Prostate gland (tissue), 2 donors: ENCODE results near the gene UVRAG. TPM values are rescaled to one million over a fixed set of nuclear protein-coding genes. Genes with fewer than 3 reads are reported as not detected.

Experiments used
- DNase-seq: peaks from one replicate; pipeline ENCODE4 v3.0.0-alpha.2; 2019; ENCODE audit warnings: low spot score
- H3K27ac ChIP-seq, 2 donors: fragments of 200-600 bp; sonication (generic); 2 replicates each; pipeline ENCODE4 v1.5.1; 2017 to 2019
- H3K27me3 ChIP-seq: fragments of 200-600 bp; sonication (generic); replicated peaks from 2 replicates; pipeline ENCODE4 v1.5.1; 2019; ENCODE audit not compliant: insufficient read depth
- H3K36me3 ChIP-seq, 2 donors: fragments of 200-600 bp; sonication (generic); 1 replicate in 1 of 2; 2 replicates in 1 of 2; pipeline versions ENCODE4 v1.5.1 to v1.8.1; 2017 to 2019
- H3K4me1 ChIP-seq: fragments of 200-600 bp; sonication (generic); replicated peaks from 2 replicates; pipeline ENCODE4 v1.5.1; 2019
- H3K4me3 ChIP-seq, 2 donors: fragments of 200-600 bp; sonication (generic); 2 replicates each; pipeline ENCODE4 v1.5.1; 2017 to 2019
- H3K9me3 ChIP-seq: fragments of 200-600 bp; sonication (generic); 2 replicates; pipeline ENCODE4 v1.5.1; 2017
- POLR2A ChIP-seq: fragments of 450-650 bp; IDR thresholded peaks from one replicate; pipeline ENCODE4 v1.6.1; 2016; ENCODE audit warnings: antibody characterized with exemption, mild to moderate bottlenecking
- POLR2AphosphoS5 ChIP-seq: sonication (generic); formaldehyde crosslinking; IDR thresholded peaks from one replicate; pipeline ENCODE4 v1.6.1; 2017; ENCODE audit warnings: antibody characterized with exemption
- WGBS: methylation state at CpG from one replicate; pipeline ENCODE4 v1.1.5; 2018; 5-methylcytosine and 5-hydroxymethylcytosine counted together
- intact Hi-C: fragments of 100-400 bp; cut with DNase I; formaldehyde crosslinking; loops from one replicate; pipeline ENCODE4 v1.14.2; 2022
- total RNA-seq, 2 donors: library from RNA; depleted of rRNA; stranded (reverse); fragments of >200 nt; gene quantifications; one replicate each; pipeline ENCODE4 v1.1.0, GENCODE V29; 2016
- TF ChIP-seq, protein P1 (sequence below), 4 experiments: fragments of 200-600 bp in 2 of 4; fragments of 450-650 bp in 2 of 4; sonication (generic) in 2 of 4; IDR thresholded peaks; 1 replicate in 3 of 4; 2 replicates in 1 of 4; pipeline ENCODE4 v1.5.1; 2016 to 2019; ENCODE audit warnings: antibody characterized with exemption in 4 of 4, mild to moderate bottlenecking in 2 of 4, moderate library complexity in 2 of 4

Gene UVRAG
- total RNA-seq, 2 donors from 2014 or later: 13.9 to 25.2 TPM

DNA sequence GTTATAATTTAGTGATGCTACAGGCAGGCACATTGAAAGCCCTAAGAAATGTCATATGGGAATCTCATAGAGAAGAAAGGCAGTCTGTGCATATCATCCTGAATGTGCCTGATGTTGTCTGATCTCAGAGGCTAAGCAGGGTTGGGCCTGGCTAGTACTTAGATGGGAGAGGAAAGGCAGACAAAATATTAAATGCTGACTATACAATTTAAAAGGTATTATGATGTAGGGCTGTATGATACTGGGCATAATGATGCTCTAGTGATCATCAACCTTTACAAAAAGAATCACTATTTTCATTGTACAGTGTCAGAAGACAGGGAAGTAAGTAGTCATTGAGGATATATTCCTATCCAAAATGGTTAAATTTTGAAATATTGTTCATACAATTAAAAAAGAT lies 119.8 kb downstream of the UVRAG start:
- Histone ChIP-seq H3K36me3 (no peaks in the 10 kb centered on the region), H3K4me1 (no peaks in the 10 kb centered on the region), H3K4me3 (no peak overlapping the region), H3K27me3 (no peaks in the 10 kb centered on the region), H3K27ac (no peak overlapping the region), H3K9me3 (no peaks in the 10 kb centered on the region)
- no peak for DNase-seq
- TF ChIP-seq, protein P1, sequence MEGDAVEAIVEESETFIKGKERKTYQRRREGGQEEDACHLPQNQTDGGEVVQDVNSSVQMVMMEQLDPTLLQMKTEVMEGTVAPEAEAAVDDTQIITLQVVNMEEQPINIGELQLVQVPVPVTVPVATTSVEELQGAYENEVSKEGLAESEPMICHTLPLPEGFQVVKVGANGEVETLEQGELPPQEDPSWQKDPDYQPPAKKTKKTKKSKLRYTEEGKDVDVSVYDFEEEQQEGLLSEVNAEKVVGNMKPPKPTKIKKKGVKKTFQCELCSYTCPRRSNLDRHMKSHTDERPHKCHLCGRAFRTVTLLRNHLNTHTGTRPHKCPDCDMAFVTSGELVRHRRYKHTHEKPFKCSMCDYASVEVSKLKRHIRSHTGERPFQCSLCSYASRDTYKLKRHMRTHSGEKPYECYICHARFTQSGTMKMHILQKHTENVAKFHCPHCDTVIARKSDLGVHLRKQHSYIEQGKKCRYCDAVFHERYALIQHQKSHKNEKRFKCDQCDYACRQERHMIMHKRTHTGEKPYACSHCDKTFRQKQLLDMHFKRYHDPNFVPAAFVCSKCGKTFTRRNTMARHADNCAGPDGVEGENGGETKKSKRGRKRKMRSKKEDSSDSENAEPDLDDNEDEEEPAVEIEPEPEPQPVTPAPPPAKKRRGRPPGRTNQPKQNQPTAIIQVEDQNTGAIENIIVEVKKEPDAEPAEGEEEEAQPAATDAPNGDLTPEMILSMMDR (IDR thresholded peaks at IDR 0.05): no peak
- TF ChIP-seq POLR2AphosphoS5 (no peak), POLR2A (no peak)
- intact Hi-C loops: no loop called here

DNA sequence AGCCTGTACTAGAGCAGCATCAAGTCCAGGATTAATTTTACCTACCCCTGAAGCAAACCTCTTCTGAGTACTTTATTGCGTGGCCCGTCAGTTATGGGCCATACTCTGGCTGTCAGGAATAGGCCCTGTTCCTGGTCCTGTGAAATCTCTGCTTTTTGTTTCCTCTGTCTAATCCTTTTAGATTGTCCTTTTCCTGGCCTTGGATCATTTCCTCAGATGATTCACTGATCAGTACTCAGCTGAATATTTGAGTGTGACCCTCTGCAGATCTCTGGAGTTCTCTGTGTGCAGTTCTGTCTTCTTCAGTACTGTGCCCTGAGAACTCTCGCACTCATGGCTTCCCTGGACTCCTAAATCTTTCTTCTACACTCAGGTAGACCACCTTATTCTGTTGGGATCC lies 123.5 kb downstream of the UVRAG start:
- Histone ChIP-seq H3K36me3 (no peaks in the 10 kb centered on the region), H3K4me1 (no peaks in the 10 kb centered on the region), H3K27me3 (no peaks in the 10 kb centered on the region), H3K4me3 (no peak overlapping the region), H3K27ac (no peak overlapping the region), H3K9me3 (no peaks in the 10 kb centered on the region)
- WGBS: 75% methylated on average over 3 of the region's 3 CpGs
- no peak for DNase-seq
- no peak for TF ChIP-seq POLR2A
- TF ChIP-seq, protein P1 (IDR thresholded peaks at IDR 0.05): no peak
- TF ChIP-seq POLR2AphosphoS5: no peak
- intact Hi-C loops: no loop called here

DNA sequence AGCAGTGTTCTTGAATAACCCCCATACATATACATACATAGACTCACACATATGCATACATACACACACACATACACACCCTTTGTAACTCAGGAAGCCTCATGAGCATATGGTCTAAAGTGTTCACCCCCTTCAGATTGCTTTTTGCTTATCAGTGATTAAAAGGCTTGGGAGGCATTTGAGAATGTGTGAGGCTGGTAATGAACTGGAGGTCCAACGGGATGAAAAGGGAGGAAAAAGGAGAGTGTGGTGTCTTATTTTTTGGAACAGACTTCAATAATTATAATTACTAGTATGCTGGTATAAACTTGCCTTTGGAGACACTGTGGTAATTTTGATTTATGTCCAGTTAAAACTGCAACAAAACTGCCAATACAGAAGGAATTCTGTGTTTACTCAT lies 124.5 kb downstream of the UVRAG start:
- no peaks in the 10 kb centered on the region for H3K27me3 ChIP-seq
- H3K27ac ChIP-seq: no peak overlapping the region
- DNase-seq: no peak
- no peaks in the 10 kb centered on the region for H3K4me1 ChIP-seq
- no peaks in the 10 kb centered on the region for H3K36me3 ChIP-seq
- 30% methylated on average over 1 of the region's 1 CpG for WGBS
- TF ChIP-seq, protein P1 (IDR thresholded peaks at IDR 0.05): no peak
- no peak for TF ChIP-seq POLR2AphosphoS5
- TF ChIP-seq POLR2A: no peak
- no peak overlapping the region for H3K4me3 ChIP-seq
- no peaks in the 10 kb centered on the region for H3K9me3 ChIP-seq
- intact Hi-C loops: no loop called here

DNA sequence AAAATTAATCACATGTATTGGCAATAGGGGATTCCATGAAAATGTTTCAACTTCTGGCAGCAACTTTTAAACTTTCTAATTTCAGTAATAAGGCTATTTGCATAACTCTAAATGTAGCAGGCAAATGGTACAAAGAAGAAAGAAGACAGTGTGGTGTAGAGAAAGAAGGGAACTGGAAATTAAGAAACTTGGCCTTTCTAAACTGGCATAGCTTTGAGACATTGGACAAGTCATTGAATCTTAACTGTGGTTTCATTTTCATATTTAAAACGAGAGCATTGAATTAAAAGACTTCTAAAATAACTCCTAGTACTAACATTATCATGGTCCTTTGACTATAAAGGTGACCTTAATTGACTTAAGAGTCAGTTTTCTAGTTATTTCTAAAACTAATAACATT lies 125.0 kb downstream of the UVRAG start:
- Histone ChIP-seq H3K27me3 (no peaks in the 10 kb centered on the region), H3K36me3 (no peaks in the 10 kb centered on the region), H3K9me3 (no peaks in the 10 kb centered on the region), H3K4me3 (no peak overlapping the region), H3K27ac (no peak overlapping the region), H3K4me1 (no peaks in the 10 kb centered on the region)
- TF ChIP-seq, protein P1 (IDR thresholded peaks at IDR 0.05): no peak
- TF ChIP-seq POLR2A: no peak
- TF ChIP-seq POLR2AphosphoS5: no peak
- intact Hi-C loops: no loop called here
- no peak for DNase-seq
- 74% methylated on average over 1 of the region's 1 CpG for WGBS

DNA sequence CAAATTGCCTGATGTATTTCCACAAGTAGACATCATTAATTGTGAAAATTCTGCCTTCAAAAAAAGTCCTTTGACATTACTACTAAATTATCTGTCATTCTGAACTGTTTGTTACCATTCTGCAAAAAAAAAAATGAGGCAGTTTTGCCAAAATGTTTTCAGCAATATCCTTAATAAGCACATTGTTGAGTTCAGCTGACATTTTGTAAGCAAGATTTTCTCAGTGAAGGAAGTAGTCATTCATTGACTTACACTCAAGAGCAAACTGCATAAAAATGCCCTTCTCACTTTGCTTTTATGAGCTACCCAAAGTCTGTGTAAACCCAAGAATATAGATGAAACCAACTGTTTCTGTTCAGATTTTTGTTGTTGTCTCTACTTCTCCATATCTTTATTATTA lies 125.9 kb downstream of the UVRAG start:
- Histone ChIP-seq H3K27me3 (no peaks in the 10 kb centered on the region), H3K36me3 (no peaks in the 10 kb centered on the region), H3K9me3 (no peaks in the 10 kb centered on the region), H3K4me3 (no peak overlapping the region), H3K27ac (no peak overlapping the region), H3K4me1 (no peaks in the 10 kb centered on the region)
- no peak for TF ChIP-seq POLR2AphosphoS5
- TF ChIP-seq, protein P1 (IDR thresholded peaks at IDR 0.05): no peak
- no peak for TF ChIP-seq POLR2A
- intact Hi-C loops: no loop called here
- DNase-seq: no peak
